Activated CD4-positive, alpha-beta memory T cell treated with anti-CD3 and anti-CD28 coated beads, Interleukin-2, amount 10 ng/mL, durations not matched to agents 7 days and 5 days (primary cell): ENCODE data around the gene CNTNAP2. TPM values are rescaled to one million over a fixed set of nuclear protein-coding genes. Genes with fewer than 3 reads are reported as not detected.

Source experiments
- CTCF ChIA-PET: fragments of 350-600 bp; sonication (Branson Sonifier 250); formaldehyde crosslinking; loops from one replicate; lab custom pipeline; 2021; ENCODE audit warnings: antibody characterized with exemption, inconsistent platforms; lab: Charles Lee
- POLR2A ChIA-PET: fragments of 350-600 bp; sonication (Branson Sonifier 250); formaldehyde crosslinking; loops from one replicate; lab custom pipeline; 2021; ENCODE audit warnings: antibody characterized with exemption; lab: Charles Lee
- DNase-seq: peaks from one replicate; pipeline ENCODE4 v3.0.0-alpha.2; 2020
- H3K27ac Mint-ChIP-seq: one replicate; pipeline ENCODE4 v1.8.0; 2021; ENCODE audit warnings: mild to moderate bottlenecking, mixed read lengths
- H3K27me3 Mint-ChIP-seq: one replicate; pipeline ENCODE4 v1.8.0; 2021; ENCODE audit warnings: mixed read lengths
- H3K36me3 Mint-ChIP-seq: one replicate; pipeline ENCODE4 v1.8.0; 2021; ENCODE audit warnings: low read depth, mixed read lengths
- H3K4me1 Mint-ChIP-seq: one replicate; pipeline ENCODE4 v1.8.0; 2021; ENCODE audit warnings: mixed read lengths
- H3K4me3 Mint-ChIP-seq: one replicate; pipeline ENCODE4 v1.8.0; 2021; ENCODE audit warnings: mild to moderate bottlenecking, mixed read lengths
- H3K9me3 Mint-ChIP-seq: one replicate; pipeline ENCODE4 v1.8.0; 2021; ENCODE audit warnings: mixed read lengths
- total RNA-seq, 2 experiments: library from RNA; stranded (reverse); gene quantifications; one replicate each; pipeline ENCODE4 v1.2.3, GENCODE V29; 2021

Gene CNTNAP2
- total RNA-seq = not detected

DNA sequence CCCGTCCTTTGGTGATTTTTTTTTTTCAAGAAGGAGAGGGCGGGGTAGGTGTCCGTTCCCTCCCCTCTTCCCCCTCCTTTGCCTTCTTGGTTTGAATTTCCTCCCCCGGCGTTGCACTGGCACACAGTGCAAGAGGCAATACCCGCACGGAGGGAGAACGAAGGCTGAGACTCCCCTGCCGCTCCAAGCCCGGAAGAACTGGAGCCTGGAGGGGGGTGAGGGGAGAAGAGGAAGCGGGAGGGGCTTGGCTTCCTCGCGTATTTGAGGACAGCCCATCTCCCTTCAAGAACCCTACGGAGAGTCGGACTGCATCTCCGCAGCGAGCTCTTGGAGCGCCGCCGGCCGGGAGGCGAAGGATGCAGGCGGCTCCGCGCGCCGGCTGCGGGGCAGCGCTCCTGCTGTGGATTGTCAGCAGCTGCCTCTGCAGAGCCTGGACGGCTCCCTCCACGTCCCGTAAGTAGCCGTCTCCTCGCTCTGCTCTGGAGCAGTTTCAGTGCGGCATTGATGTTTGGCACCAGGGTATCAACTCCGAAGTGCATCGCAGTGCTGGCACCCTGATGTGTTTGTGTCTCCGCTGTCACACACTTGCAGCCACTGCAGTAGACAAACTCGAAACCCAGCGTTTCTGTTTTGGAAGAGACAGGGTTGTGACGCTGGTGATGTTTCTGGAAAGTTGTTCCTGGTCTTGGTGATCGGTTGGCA is at the start of gene CNTNAP2:
TSS of gene CNTNAP2 (plus strand) at position 281 of the 702 bp plus-strand sequence. CDS start at position 357, 76 bp downstream.
- Mint-ChIP-seq H3K27ac (no peak within 1 kb of the TSS), H3K4me3 (peak within 1 kb of the TSS; percentile 32), H3K4me1 (peaks cover 2% of the 10 kb centered on the region), H3K36me3 (no peaks in the 10 kb centered on the region), H3K9me3 (no peaks in the 10 kb centered on the region), H3K27me3 (peaks cover 24% of the 10 kb centered on the region)
- no peak for DNase-seq
- POLR2A ChIA-PET = no interaction called here
- CTCF ChIA-PET = no interaction called here

DNA sequence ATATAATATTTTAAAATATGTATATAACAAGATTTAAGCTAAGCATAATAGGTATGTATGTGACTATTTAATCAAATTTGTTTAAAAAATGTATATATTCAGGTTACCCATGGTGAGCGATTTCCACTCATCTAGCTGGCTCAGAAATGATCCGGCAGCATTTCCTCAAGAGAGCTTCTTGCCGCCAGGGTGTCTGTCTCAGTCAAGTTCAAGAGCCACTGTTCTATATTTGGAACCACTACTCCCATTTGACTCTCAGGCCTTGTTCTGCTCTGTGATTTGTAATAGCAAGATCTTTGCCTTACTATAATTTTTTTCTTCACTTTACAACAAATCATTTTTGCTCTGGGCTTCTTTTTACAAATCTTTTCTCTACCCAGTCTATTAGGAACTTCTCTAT is 48.7 kb upstream of the CNTNAP2 start:
- Mint-ChIP-seq H3K27ac (no peak overlapping the region), H3K9me3 (no peaks in the 10 kb centered on the region), H3K27me3 (no peaks in the 10 kb centered on the region), H3K36me3 (no peaks in the 10 kb centered on the region), H3K4me3 (no peak overlapping the region), H3K4me1 (no peaks in the 10 kb centered on the region)
- no peak for DNase-seq
- CTCF ChIA-PET = no interaction called here
- POLR2A ChIA-PET = no interaction called here

DNA sequence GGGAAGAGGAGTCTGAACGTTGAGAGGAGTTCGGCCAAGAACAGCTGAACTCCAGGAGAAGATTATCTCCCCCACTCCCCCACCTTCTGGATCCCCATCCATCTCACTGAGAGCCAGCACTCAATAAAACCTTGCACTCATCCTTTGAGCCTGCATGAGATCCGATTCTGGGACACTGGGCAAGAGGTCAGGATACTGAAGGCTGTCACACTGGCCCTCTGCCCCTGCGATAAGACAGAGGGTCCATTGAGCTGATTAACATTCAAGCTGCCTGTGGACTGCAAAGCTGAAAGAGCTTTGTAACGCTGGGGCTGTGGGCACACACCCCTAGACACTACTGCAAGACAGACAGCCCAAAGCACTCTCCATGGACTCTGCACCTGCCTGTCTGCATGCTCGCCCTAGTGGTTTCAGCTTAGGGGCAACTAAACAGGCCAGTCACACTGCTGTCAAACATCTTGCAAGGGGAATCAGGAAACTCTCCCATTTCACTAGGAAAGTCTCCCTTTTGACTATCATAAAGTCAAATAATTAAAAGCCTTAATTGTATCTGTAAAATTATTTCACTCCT is 42.3 kb upstream of the CNTNAP2 start:
- no peaks in the 10 kb centered on the region for H3K27me3 Mint-ChIP-seq

DNA sequence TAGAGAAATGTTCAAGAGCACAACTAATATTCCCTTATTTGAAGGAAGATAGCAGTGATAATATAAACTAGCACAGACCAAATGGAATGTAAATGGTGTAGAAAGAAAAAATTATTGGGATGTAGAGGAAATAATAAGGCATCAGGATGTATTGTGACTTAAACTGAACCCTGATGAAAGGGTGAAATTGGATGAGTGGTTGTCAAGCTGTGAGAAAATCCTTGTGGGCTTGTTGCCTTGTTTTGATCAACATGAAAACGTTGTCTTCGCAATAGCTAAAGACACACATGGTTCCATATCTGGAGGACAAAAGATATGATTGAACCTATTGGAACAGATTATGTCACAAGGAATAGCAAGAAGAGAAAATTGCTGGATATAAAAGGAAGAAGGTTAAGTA is 40.3 kb upstream of the CNTNAP2 start:
- CTCF ChIA-PET = no interaction called here
- Mint-ChIP-seq H3K4me1 (no peaks in the 10 kb centered on the region), H3K36me3 (no peaks in the 10 kb centered on the region), H3K27ac (no peak overlapping the region), H3K9me3 (no peaks in the 10 kb centered on the region), H3K4me3 (no peak overlapping the region), H3K27me3 (no peaks in the 10 kb centered on the region)
- no peak for DNase-seq
- POLR2A ChIA-PET = no interaction called here

More for the DNA sequence above, 42.3 kb upstream of the CNTNAP2 start:
- no peak overlapping the region for H3K27ac Mint-ChIP-seq
- no peaks in the 10 kb centered on the region for H3K36me3 Mint-ChIP-seq
- POLR2A ChIA-PET = no interaction called here
- no peak overlapping the region for H3K4me3 Mint-ChIP-seq
- DNase-seq = no peak
- H3K4me1 Mint-ChIP-seq = no peaks in the 10 kb centered on the region
- H3K9me3 Mint-ChIP-seq = no peaks in the 10 kb centered on the region
- CTCF ChIA-PET = no interaction called here

DNA sequence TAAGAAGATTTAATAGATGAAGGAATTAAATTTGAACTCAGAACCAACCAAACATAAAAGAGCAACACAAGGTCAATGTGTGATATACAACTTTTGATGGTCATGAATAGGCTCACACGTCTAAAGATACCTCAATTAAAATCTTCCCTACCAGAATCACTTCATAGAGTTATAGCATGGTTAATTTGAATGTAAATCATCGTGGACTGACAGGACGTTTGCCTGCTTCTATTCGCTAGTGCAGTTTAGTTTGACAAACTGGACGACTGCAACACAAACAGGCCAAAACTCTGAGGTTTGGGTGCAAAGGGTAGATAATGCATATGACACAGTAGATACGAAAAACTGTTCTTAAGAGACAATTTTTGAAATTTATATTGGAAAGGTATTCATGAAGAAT is 32.5 kb upstream of the CNTNAP2 start:
- DNase-seq = no peak
- Mint-ChIP-seq H3K27me3 (no peaks in the 10 kb centered on the region), H3K4me3 (no peak overlapping the region), H3K9me3 (no peaks in the 10 kb centered on the region), H3K4me1 (no peaks in the 10 kb centered on the region), H3K27ac (no peak overlapping the region), H3K36me3 (no peaks in the 10 kb centered on the region)
- ChIA-PET POLR2A (no interaction called here), CTCF (no interaction called here)

DNA sequence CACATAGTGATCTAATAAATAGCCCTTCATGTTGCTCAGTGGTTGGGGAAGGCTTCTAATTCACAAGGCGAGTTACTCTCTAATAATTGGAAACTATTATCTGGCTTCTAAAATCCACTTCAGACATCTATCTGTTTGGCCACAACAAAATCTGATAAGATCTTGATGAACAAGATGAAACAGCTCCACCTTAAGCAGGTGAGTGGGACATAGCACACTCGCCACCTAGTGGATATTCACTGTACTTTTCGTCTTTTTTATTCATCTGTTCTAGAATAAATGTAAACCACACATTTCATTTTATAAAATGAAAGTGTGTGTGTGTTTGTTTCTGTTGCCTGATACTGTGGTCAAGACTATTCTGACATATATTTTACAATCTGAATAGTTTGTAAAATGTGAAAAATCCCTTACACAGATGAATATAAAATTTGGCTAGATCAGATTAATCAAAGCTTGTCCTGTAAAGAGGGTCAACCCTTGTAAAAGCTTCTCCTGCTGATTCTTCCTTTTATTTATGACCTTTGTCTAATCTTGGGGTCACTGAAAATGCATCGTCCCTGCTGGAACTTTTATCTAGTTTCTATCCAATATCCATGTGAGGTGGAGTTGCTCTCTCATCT is 26.5 kb upstream of the CNTNAP2 start:
- H3K27ac Mint-ChIP-seq = no peak overlapping the region
- H3K9me3 Mint-ChIP-seq = no peaks in the 10 kb centered on the region
- POLR2A ChIA-PET = no interaction called here
- no peaks in the 10 kb centered on the region for H3K27me3 Mint-ChIP-seq
- CTCF ChIA-PET = interaction anchor here (0.9 to 1.3 kb wide), 3 partner anchors 644 to 1235 kb away, joined by 3 to 5 read pairs (median 3); no protein-coding TSS in a partner anchor
- H3K36me3 Mint-ChIP-seq = no peaks in the 10 kb centered on the region
- no peak overlapping the region for H3K4me3 Mint-ChIP-seq
- no peaks in the 10 kb centered on the region for H3K4me1 Mint-ChIP-seq
- no peak for DNase-seq

DNA sequence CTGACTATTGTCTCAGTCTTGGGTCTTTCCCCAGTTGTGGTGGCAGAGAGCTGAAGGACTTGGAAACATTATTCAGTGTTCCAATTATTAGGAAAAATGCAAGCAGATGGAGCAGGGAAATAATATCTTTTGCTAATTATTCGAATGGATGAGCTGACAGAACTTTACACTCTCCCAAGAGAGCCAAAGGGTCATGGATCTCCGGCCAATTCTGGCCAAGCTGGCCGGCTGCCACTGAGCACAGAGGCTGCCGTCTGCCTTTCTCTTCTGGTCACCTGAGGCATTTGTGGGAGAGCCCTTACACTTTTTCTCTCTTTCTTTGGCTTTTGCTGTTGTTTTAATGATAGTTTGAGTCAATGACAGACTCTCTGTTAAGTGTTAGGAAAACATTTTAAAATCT is 22.2 kb upstream of the CNTNAP2 start:
- ChIA-PET POLR2A (no interaction called here), CTCF (no interaction called here)

DNA sequence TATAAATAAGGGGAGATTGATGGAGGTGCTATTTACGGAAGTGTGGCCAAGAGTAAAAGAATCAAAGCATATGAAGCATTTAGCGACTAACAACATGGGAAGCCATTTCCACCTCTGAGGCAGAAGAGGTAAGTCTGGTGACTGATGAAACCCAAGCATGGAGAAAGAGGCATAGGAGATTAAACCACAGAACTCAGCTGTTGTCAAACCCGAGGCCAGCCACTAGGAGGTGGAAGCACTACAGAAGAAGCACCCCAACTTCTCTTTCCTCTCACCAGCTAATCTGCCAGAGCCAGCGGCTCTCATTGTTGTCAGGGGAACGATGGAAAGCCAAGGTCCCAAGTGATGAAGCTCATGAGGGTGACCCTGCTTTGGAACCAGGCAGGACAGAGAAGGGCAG is 19.6 kb upstream of the CNTNAP2 start:
- ChIA-PET POLR2A (no interaction called here), CTCF (no interaction called here)

More for the DNA sequence above, 22.2 kb upstream of the CNTNAP2 start:
- no peaks in the 10 kb centered on the region for H3K27me3 Mint-ChIP-seq
- no peaks in the 10 kb centered on the region for H3K36me3 Mint-ChIP-seq
- no peak overlapping the region for H3K27ac Mint-ChIP-seq
- DNase-seq = no peak
- no peak overlapping the region for H3K4me3 Mint-ChIP-seq
- H3K4me1 Mint-ChIP-seq = no peaks in the 10 kb centered on the region
- H3K9me3 Mint-ChIP-seq = no peaks in the 10 kb centered on the region

DNA sequence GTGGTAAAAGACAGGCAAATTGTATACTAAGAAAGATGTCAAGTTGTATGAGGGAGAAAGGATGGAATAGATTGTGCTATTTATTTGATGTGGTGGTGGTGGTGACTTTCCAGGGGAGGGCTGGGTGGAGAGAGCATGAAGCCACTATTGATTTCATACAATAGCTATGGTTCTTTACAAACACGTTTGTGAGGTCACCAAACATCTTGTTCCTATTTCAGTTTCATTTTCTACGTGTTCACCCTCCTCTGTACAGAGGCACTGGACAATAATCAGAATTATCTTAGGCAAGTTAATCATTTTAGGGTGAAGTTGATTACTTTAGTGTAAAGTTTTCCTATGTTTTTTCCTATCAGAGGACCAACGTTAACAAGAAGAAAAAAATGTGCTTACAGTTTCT is 10.3 kb upstream of the CNTNAP2 start:
- POLR2A ChIA-PET = no interaction called here
- Mint-ChIP-seq H3K27me3 (no peaks in the 10 kb centered on the region), H3K27ac (no peak overlapping the region), H3K9me3 (no peaks in the 10 kb centered on the region), H3K4me3 (no peak overlapping the region), H3K4me1 (no peaks in the 10 kb centered on the region), H3K36me3 (no peaks in the 10 kb centered on the region)
- CTCF ChIA-PET = no interaction called here
- no peak for DNase-seq

More for the DNA sequence above, 19.6 kb upstream of the CNTNAP2 start:
- H3K4me1 Mint-ChIP-seq = no peaks in the 10 kb centered on the region
- H3K27me3 Mint-ChIP-seq = no peaks in the 10 kb centered on the region
- no peak overlapping the region for H3K4me3 Mint-ChIP-seq
- no peaks in the 10 kb centered on the region for H3K36me3 Mint-ChIP-seq
- H3K9me3 Mint-ChIP-seq = no peaks in the 10 kb centered on the region
- no peak overlapping the region for H3K27ac Mint-ChIP-seq
- DNase-seq = no peak

DNA sequence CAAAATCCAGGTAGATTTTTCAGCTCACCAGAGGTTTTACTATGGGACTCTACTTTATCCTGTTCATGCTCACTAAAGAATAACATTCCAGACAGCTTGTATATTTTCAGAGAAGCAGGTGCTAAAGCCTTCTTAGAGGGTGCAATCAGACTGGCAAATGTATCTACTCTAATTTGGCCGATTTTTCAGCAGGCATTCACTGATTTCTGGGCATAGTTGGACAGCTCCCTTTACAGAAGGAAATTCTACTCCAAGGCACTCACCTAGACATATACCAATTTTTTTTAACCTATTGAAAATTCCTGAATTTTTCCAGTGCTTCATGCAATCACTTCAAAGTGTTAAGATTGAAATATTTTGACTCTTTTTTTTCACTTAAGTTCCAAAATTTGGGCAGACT is 3.8 kb upstream of the CNTNAP2 start:
- Mint-ChIP-seq H3K9me3 (no peaks in the 10 kb centered on the region), H3K36me3 (no peaks in the 10 kb centered on the region), H3K27ac (no peak overlapping the region), H3K4me1 (peaks cover 2% of the 10 kb centered on the region), H3K4me3 (no peak overlapping the region), H3K27me3 (peaks cover 23% of the 10 kb centered on the region)
- no peak for DNase-seq
- CTCF ChIA-PET = no interaction called here
- POLR2A ChIA-PET = no interaction called here

DNA sequence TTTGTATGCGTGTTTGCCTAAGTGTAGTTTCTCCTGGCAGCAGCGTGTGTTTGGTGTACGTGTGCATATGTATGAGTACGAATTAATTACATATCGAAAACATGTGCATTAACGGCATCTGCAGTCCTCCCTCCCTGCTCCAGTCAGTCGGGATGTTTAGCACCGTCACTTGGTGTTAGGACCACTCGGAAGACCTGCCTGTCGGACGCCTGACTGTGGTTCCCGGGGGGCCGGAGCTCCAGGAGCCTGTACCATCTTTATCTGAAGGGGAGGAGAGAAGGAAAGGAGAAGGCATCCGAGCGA is 1.1 kb upstream of the CNTNAP2 start:
- no peaks in the 10 kb centered on the region for H3K36me3 Mint-ChIP-seq
- no peak overlapping the region for H3K27ac Mint-ChIP-seq
- H3K27me3 Mint-ChIP-seq = peaks cover 24% of the 10 kb centered on the region
- no peak for DNase-seq
- H3K4me1 Mint-ChIP-seq = peaks cover 2% of the 10 kb centered on the region
- no peaks in the 10 kb centered on the region for H3K9me3 Mint-ChIP-seq
- CTCF ChIA-PET = no interaction called here
- POLR2A ChIA-PET = no interaction called here
- H3K4me3 Mint-ChIP-seq = peak overlapping the region; percentile 32

DNA sequence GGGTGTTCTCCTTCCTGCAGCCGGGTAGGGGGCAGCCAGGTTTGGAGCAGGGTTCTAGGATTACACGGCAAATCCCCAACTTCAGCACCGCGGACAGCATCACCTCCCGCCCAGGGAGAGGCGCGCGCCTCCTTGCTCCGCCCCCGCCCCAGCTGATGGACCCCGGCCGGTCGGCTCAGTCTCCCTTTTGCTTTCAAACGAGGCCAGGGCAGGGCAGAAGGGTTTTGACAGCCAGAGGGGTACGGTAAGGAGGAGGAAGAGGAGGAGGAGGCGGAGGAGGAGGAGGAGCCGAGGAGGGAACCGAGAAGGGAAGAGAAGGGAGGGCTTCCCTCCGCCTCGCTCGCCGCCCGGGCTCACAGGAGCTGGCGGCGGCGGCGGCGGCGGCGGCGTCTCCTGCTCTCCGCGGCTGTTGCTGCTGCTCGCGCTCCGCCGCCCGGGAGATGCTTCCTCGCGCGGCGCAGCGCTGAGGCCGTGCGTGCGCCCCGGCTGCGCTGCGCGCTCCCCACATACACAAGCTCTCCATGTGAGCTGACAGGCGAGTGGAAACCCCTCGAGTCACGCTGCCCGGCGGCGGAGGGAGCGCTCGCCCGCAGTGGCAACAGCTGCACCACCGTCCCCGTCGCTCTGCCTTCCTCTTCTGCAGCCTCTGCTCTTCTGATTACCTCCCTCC is 615 bp upstream of the CNTNAP2 start:
- Mint-ChIP-seq H3K27me3 (peaks cover 24% of the 10 kb centered on the region), H3K27ac (no peak overlapping the region), H3K9me3 (no peaks in the 10 kb centered on the region), H3K4me1 (peaks cover 2% of the 10 kb centered on the region), H3K36me3 (no peaks in the 10 kb centered on the region), H3K4me3 (peak overlapping the region; percentile 32)
- DNase-seq = peak; percentile 25
- POLR2A ChIA-PET = no interaction called here
- CTCF ChIA-PET = no interaction called here

DNA sequence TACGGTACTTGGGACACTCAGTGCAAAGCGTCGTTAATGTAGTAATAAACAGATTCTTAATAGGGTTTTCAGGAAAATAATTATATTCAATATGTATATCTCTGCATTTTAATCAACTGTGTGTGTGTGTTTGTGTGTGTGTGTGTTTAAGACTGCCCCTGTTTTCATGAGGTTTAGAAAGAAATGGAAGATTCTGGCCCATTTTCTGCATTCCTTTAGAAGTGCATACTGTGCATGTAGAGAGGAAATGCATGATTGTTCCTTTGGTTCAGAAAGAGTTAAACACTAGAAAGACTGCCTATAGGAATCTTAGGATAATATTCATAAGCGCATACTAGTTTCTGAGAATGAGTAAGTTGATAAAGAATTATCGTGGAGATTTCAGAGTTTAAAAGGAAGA is 975 bp downstream of the CNTNAP2 start:
- Mint-ChIP-seq H3K4me1 (peaks cover 2% of the 10 kb centered on the region), H3K9me3 (no peaks in the 10 kb centered on the region), H3K4me3 (no peak overlapping the region), H3K27ac (no peak overlapping the region), H3K27me3 (peaks cover 24% of the 10 kb centered on the region), H3K36me3 (no peaks in the 10 kb centered on the region)
- POLR2A ChIA-PET = no interaction called here
- CTCF ChIA-PET = no interaction called here
- no peak for DNase-seq
